CD4-positive, alpha-beta T cell treated with Interleukin-12 subunit alpha and Interleukin-12 subunit beta, for 1 hour (primary cell): ENCODE measurements around the gene ZMYM2.

ENCODE experiments used
- DNase-seq: peaks from one replicate; pipeline ENCODE4 v3.0.0-alpha.2; 2020

The ZMYM2 gene

GRCh38 chr13:20049558-20050473, 91.3 kb downstream of the ZMYM2 start:
- no peak for DNase-seq

- DNase-seq = no peak
These were observed 92.8 kb downstream of the ZMYM2 start for GRCh38 chr13:20051366-20051765.

GRCh38 chr13:20053016-20053415, 94.5 kb downstream of the ZMYM2 start:
- DNase-seq = no peak

GRCh38 chr13:20053891-20054290, 95.4 kb downstream of the ZMYM2 start:
- no peak for DNase-seq

GRCh38 chr13:20054586-20054985, 96.1 kb downstream of the ZMYM2 start:
- no peak for DNase-seq

- no peak for DNase-seq
These were observed 98.7 kb downstream of the ZMYM2 start for GRCh38 chr13:20057214-20057613.

- DNase-seq = no peak
These were observed 99.4 kb downstream of the ZMYM2 start for GRCh38 chr13:20057963-20058362.

GRCh38 chr13:20058476-20058875, 99.9 kb downstream of the ZMYM2 start:
- DNase-seq = no peak

GRCh38 chr13:20064128-20064527, 105.6 kb downstream of the ZMYM2 start:
- no peak for DNase-seq

GRCh38 chr13:20065516-20065915, 107.0 kb downstream of the ZMYM2 start:
- DNase-seq = no peak

GRCh38 chr13:20069956-20070355, 111.4 kb downstream of the ZMYM2 start:
- DNase-seq = no peak

- no peak for DNase-seq
These were observed 115.2 kb downstream of the ZMYM2 start for GRCh38 chr13:20073775-20074174.

- DNase-seq = no peak
These were observed 116.4 kb downstream of the ZMYM2 start for GRCh38 chr13:20074966-20075365.

GRCh38 chr13:20077086-20077485, 118.6 kb downstream of the ZMYM2 start:
- DNase-seq = no peak

GRCh38 chr13:20080377-20081164, 122.0 kb downstream of the ZMYM2 start:
- no peak for DNase-seq

- DNase-seq = peak; percentile 8
These were observed 131.8 kb downstream of the ZMYM2 start for GRCh38 chr13:20090349-20090748.

- DNase-seq = no peak
These were observed 135.4 kb downstream of the ZMYM2 start for GRCh38 chr13:20093951-20094350.

GRCh38 chr13:20099319-20099718, 140.8 kb downstream of the ZMYM2 start:
- DNase-seq = no peak

GRCh38 chr13:20101467-20102316, 143.2 kb downstream of the ZMYM2 start:
- no peak for DNase-seq

- no peak for DNase-seq
These were observed 144.1 kb downstream of the ZMYM2 start for GRCh38 chr13:20102525-20103180.

- DNase-seq = no peak
These were observed 146.7 kb downstream of the ZMYM2 start for GRCh38 chr13:20105161-20105689.

GRCh38 chr13:20106742-20107141, 148.2 kb downstream of the ZMYM2 start:
- no peak for DNase-seq
